ENCODE measurements around the gene GTF2H1. TPM values are rescaled to one million over a fixed set of nuclear protein-coding genes. Genes with fewer than 3 reads are reported as not detected.

Gene GTF2H1
- total RNA-seq, 6 experiments from 2014 or later = 45.3 to 58.1 (median 52.7) TPM

GRCh38 chr11:18366286-18366685, 43.9 kb downstream of the GTF2H1 start:
- H3K27ac Mint-ChIP-seq = no peak overlapping the region
- H3K4me3 Mint-ChIP-seq = no peak overlapping the region
- peaks cover 32% of the 10 kb centered on the region for H3K36me3 Mint-ChIP-seq (ENCODE audit: low read depth)
- no peaks in the 10 kb centered on the region; the same call in 1 of the 2 replicates for H3K27me3 Mint-ChIP-seq (ENCODE audit: insufficient read depth)
- H3K4me1 Mint-ChIP-seq (ENCODE audit: low read depth) = peaks cover 56% of the 10 kb centered on the region
- no peak for TF ChIP-seq CTCF (IDR thresholded peaks at IDR 0.05)
- no peaks in the 10 kb centered on the region for H3K9me3 Mint-ChIP-seq
- no peak for DNase-seq

- no peak overlapping the region for H3K4me3 Mint-ChIP-seq
- H3K27me3 Mint-ChIP-seq (ENCODE audit: insufficient read depth) = no peaks in the 10 kb centered on the region; the same call in 1 of the 2 replicates
- H3K9me3 Mint-ChIP-seq = no peaks in the 10 kb centered on the region
- DNase-seq = no peak
- H3K27ac Mint-ChIP-seq = peak overlapping the region; percentile 42
- H3K36me3 Mint-ChIP-seq (ENCODE audit: low read depth) = peaks cover 26% of the 10 kb centered on the region
- H3K4me1 Mint-ChIP-seq (ENCODE audit: low read depth) = peaks cover 50% of the 10 kb centered on the region
- no peak for TF ChIP-seq CTCF (IDR thresholded peaks at IDR 0.05)
Measured at GRCh38 chr11:18367431-18367830, 45.1 kb downstream of the GTF2H1 start.

- Mint-ChIP-seq H3K4me1 (ENCODE audit: low read depth) (peaks cover 50% of the 10 kb centered on the region), H3K36me3 (ENCODE audit: low read depth) (peaks cover 26% of the 10 kb centered on the region), H3K27me3 (ENCODE audit: insufficient read depth) (no peaks in the 10 kb centered on the region; the same call in 1 of the 2 replicates), H3K9me3 (no peaks in the 10 kb centered on the region), H3K4me3 (no peak overlapping the region; the same call in 1 of the 2 replicates), H3K27ac (peak overlapping the region; percentile 72)
- no peak for TF ChIP-seq CTCF (IDR thresholded peaks at IDR 0.05)
- peak; percentile 37 for DNase-seq
Measured at GRCh38 chr11:18368221-18368620, 45.9 kb downstream of the GTF2H1 start.

GRCh38 chr11:18369398-18369797, 47.0 kb downstream of the GTF2H1 start:
- peaks cover 45% of the 10 kb centered on the region for H3K4me1 Mint-ChIP-seq (ENCODE audit: low read depth)
- DNase-seq = no peak
- H3K9me3 Mint-ChIP-seq = no peaks in the 10 kb centered on the region
- TF ChIP-seq CTCF (IDR thresholded peaks at IDR 0.05) = no peak
- peaks cover 21% of the 10 kb centered on the region for H3K36me3 Mint-ChIP-seq (ENCODE audit: low read depth)
- H3K27me3 Mint-ChIP-seq (ENCODE audit: insufficient read depth) = no peaks in the 10 kb centered on the region; the same call in 1 of the 2 replicates
- no peak overlapping the region for H3K27ac Mint-ChIP-seq
- H3K4me3 Mint-ChIP-seq = no peak overlapping the region

GRCh38 chr11:18371279-18371678, 48.9 kb downstream of the GTF2H1 start:
- DNase-seq = no peak
- TF ChIP-seq CTCF (IDR thresholded peaks at IDR 0.05) = no peak
- Mint-ChIP-seq H3K9me3 (no peaks in the 10 kb centered on the region), H3K4me3 (no peak overlapping the region), H3K4me1 (ENCODE audit: low read depth) (peaks cover 37% of the 10 kb centered on the region), H3K27ac (no peak overlapping the region), H3K36me3 (ENCODE audit: low read depth) (peaks cover 13% of the 10 kb centered on the region), H3K27me3 (ENCODE audit: insufficient read depth) (no peaks in the 10 kb centered on the region; the same call in 1 of the 2 replicates)

GRCh38 chr11:18372201-18372600, 49.8 kb downstream of the GTF2H1 start:
- Mint-ChIP-seq H3K27me3 (ENCODE audit: insufficient read depth) (no peaks in the 10 kb centered on the region; the same call in 1 of the 2 replicates), H3K36me3 (ENCODE audit: low read depth) (peaks cover 4% of the 10 kb centered on the region), H3K9me3 (no peaks in the 10 kb centered on the region), H3K4me1 (ENCODE audit: low read depth) (peaks cover 27% of the 10 kb centered on the region), H3K4me3 (no peak overlapping the region), H3K27ac (no peak overlapping the region)
- no peak for DNase-seq
- TF ChIP-seq CTCF (IDR thresholded peaks at IDR 0.05) = no peak
